ENCODE data around the gene ISM2.

DNA sequence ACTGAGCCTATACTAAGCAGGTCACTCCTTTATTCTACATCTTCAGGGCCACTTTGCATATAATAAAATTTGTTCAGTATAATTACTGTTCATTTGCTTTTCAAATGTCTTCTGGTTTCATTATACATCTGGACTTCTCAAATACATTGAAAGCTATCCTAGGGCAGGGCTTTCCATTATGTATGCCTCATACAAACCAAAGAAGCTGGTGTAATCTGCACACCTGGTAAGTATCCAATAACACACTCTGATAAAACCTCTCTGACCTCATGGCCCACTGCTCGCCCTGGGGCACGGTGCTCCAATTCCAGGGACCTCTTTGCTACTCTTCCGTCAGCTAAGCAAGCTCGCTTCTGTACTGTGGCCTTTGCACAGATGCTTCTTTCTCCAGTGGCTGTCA lies 21.9 kb upstream of the ISM2 start:
- TF ChIP-seq, protein P1, sequence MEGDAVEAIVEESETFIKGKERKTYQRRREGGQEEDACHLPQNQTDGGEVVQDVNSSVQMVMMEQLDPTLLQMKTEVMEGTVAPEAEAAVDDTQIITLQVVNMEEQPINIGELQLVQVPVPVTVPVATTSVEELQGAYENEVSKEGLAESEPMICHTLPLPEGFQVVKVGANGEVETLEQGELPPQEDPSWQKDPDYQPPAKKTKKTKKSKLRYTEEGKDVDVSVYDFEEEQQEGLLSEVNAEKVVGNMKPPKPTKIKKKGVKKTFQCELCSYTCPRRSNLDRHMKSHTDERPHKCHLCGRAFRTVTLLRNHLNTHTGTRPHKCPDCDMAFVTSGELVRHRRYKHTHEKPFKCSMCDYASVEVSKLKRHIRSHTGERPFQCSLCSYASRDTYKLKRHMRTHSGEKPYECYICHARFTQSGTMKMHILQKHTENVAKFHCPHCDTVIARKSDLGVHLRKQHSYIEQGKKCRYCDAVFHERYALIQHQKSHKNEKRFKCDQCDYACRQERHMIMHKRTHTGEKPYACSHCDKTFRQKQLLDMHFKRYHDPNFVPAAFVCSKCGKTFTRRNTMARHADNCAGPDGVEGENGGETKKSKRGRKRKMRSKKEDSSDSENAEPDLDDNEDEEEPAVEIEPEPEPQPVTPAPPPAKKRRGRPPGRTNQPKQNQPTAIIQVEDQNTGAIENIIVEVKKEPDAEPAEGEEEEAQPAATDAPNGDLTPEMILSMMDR (IDR thresholded peaks at IDR 0.05; ENCODE audit: borderline replicate concordance, extremely low read depth, low read length, poor library complexity, severe bottlenecking) = no peak
- TF ChIP-seq EZH2 (IDR thresholded peaks at IDR 0.05; ENCODE audit: borderline replicate concordance, low read depth, low read length, severe bottlenecking) = no peak

Measured in DND-41 (cell line).